ENCODE measurements around the gene HRAS. TPM values are rescaled to one million over a fixed set of nuclear protein-coding genes. Genes with fewer than 3 reads are reported as not detected.

The HRAS gene
- total and polyA plus RNA-seq, 4 donors, result 4.7 to 17.4 (median 10.9) TPM

DNA sequence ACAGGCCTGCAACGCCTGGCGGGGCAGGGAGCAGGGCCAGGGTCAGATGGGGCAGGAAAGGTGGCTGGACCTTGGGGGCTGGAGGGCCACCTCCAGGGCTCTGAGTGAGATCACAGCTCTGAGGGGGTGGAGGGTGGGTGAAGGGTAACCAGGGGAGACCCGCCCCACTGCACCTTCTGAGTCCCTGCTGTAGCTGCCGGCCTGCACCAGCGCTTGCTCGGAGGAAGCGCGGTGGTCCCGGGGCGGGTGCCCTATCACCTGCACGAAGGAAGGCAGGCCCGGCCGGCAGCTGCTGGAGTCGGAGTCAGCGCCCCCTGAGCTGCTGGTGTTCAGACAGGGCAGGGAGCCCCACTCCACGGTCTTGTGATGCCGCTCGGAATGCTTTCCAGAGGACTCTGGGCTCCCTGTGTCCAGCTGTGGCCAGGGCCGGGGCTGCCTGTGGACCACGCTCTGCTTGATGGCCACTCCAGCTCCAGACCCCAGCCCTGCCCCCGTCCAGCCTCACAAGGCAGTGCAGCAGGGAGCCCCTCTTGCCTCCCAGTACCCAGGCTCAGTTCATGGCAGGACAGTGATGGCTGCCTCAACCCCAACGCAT lies 21.4 kb upstream of the HRAS start:
- no peaks in the 10 kb centered on the region for H3K27me3 ChIP-seq (ENCODE audit: control insufficient read depth in 4 of 4, insufficient read depth in 4 of 4, low read length in 3 of 4)
- H3K27ac ChIP-seq (ENCODE audit: low read depth in 1 of 2, low read length in 2 of 2), result no peak overlapping the region
- H3K4me3 ChIP-seq (ENCODE audit: low read depth in 1 of 3, low read length in 3 of 3), result no peak overlapping the region
- H3K36me3 ChIP-seq (ENCODE audit: control insufficient read depth in 4 of 4, insufficient read depth in 3 of 4, low read depth in 1 of 4, low read length in 3 of 4), result no peaks in the 10 kb centered on the region
- no peak for DNase-seq (ENCODE audit: low spot score)
- 88% methylated on average over 22 of the region's 22 CpGs for WGBS
- TF ChIP-seq, protein P1, sequence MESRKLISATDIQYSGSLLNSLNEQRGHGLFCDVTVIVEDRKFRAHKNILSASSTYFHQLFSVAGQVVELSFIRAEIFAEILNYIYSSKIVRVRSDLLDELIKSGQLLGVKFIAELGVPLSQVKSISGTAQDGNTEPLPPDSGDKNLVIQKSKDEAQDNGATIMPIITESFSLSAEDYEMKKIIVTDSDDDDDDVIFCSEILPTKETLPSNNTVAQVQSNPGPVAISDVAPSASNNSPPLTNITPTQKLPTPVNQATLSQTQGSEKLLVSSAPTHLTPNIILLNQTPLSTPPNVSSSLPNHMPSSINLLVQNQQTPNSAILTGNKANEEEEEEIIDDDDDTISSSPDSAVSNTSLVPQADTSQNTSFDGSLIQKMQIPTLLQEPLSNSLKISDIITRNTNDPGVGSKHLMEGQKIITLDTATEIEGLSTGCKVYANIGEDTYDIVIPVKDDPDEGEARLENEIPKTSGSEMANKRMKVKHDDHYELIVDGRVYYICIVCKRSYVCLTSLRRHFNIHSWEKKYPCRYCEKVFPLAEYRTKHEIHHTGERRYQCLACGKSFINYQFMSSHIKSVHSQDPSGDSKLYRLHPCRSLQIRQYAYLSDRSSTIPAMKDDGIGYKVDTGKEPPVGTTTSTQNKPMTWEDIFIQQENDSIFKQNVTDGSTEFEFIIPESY (IDR thresholded peaks at IDR 0.05), result no peak
- TF ChIP-seq, protein P2, sequence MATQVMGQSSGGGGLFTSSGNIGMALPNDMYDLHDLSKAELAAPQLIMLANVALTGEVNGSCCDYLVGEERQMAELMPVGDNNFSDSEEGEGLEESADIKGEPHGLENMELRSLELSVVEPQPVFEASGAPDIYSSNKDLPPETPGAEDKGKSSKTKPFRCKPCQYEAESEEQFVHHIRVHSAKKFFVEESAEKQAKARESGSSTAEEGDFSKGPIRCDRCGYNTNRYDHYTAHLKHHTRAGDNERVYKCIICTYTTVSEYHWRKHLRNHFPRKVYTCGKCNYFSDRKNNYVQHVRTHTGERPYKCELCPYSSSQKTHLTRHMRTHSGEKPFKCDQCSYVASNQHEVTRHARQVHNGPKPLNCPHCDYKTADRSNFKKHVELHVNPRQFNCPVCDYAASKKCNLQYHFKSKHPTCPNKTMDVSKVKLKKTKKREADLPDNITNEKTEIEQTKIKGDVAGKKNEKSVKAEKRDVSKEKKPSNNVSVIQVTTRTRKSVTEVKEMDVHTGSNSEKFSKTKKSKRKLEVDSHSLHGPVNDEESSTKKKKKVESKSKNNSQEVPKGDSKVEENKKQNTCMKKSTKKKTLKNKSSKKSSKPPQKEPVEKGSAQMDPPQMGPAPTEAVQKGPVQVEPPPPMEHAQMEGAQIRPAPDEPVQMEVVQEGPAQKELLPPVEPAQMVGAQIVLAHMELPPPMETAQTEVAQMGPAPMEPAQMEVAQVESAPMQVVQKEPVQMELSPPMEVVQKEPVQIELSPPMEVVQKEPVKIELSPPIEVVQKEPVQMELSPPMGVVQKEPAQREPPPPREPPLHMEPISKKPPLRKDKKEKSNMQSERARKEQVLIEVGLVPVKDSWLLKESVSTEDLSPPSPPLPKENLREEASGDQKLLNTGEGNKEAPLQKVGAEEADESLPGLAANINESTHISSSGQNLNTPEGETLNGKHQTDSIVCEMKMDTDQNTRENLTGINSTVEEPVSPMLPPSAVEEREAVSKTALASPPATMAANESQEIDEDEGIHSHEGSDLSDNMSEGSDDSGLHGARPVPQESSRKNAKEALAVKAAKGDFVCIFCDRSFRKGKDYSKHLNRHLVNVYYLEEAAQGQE (IDR thresholded peaks at IDR 0.05), result no peak
- TF ChIP-seq FOXA1 (IDR thresholded peaks at IDR 0.05) (no peak), NR2F2 (IDR thresholded peaks at IDR 0.05) (no peak), RXRA (IDR thresholded peaks at IDR 0.05) (no peak), HNF4G (IDR thresholded peaks at IDR 0.05) (no peak), TAF1 (conservative IDR thresholded peaks at IDR 0.05) (no peak), FOXA2 (IDR thresholded peaks at IDR 0.05) (no peak), GABPA (IDR thresholded peaks at IDR 0.05 in 1 of 2, conservative IDR thresholded peaks at IDR 0.05 in 1 of 2) (no peak), YY1 (IDR thresholded peaks at IDR 0.05) (no peak), EGR1 (IDR thresholded peaks at IDR 0.05; ENCODE audit: low read depth in 2 of 2) (no peak), JUND (IDR thresholded peaks at IDR 0.05) (no peak), HNF4A (conservative IDR thresholded peaks at IDR 0.05) (no peak)
- TF ChIP-seq, protein P3, sequence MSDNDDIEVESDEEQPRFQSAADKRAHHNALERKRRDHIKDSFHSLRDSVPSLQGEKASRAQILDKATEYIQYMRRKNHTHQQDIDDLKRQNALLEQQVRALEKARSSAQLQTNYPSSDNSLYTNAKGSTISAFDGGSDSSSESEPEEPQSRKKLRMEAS (IDR thresholded peaks at IDR 0.05), result no peak
- TF ChIP-seq, protein P4, sequence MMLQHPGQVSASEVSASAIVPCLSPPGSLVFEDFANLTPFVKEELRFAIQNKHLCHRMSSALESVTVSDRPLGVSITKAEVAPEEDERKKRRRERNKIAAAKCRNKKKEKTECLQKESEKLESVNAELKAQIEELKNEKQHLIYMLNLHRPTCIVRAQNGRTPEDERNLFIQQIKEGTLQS (IDR thresholded peaks at IDR 0.05), result no peak
- peaks cover 16 to 37% (median 24%) of the 10 kb centered on the region in 4 donors for H3K4me1 ChIP-seq (ENCODE audit: control insufficient read depth in 4 of 4, insufficient read depth in 4 of 4, low read length in 3 of 4)
- H3K9ac ChIP-seq (ENCODE audit: low read depth in 1 of 2, low read length in 2 of 2), result no peak overlapping the region
- no peaks in the 10 kb centered on the region for H3K9me3 ChIP-seq (ENCODE audit: control insufficient read depth in 4 of 4, low read length in 3 of 4)

DNA sequence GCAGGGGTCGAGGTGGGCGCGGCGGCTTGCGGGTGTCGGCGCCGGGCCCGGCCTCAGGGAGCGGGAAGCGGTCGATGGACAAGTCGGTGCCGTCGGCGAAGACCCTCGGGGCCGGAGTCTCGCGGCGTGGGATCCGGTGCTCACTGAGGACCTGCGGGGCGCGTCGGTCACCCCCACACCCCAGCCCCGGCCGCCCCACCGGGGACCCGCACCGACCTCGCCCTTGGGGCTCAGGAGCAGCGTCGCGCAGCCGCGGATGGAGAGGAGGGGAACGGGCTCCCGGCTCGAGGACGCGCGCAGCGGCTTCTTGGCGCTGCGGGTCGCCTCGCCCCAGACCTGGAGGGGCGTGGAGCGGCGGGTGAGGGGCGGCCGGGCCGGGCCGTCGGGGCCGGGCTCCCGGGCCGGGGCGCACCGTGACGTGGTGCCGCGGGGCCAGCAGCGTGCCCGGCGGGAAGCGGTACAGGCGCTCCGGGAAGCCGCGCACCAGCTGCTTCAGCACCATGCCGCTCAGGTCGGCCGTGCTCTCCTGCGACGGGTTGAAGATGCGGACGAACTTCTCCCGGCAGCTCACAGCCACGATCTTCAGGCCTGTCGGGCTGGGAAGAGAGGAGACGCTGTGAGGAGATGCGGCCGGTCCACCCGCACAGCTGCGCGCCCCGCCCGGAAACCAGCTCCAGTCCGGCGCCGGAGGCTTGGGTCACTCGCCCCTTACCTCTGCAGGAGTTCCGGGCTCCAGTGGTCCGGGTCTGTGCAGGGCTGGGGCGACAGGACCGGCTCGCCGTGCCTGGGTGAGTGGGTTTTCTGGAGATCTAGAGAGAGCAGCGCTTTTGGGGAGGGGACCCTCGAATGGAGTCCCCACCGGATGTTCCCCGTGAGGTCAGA lies 20.6 kb upstream of the HRAS start:
- Histone ChIP-seq H3K4me3 (ENCODE audit: low read depth in 1 of 3, low read length in 3 of 3) (no peak overlapping the region), H3K27me3 (ENCODE audit: control insufficient read depth in 4 of 4, insufficient read depth in 4 of 4, low read length in 3 of 4) (no peaks in the 10 kb centered on the region), H3K9me3 (ENCODE audit: control insufficient read depth in 4 of 4, low read length in 3 of 4) (no peaks in the 10 kb centered on the region), H3K9ac (ENCODE audit: low read depth in 1 of 2, low read length in 2 of 2) (no peak overlapping the region), H3K4me1 (ENCODE audit: control insufficient read depth in 4 of 4, insufficient read depth in 4 of 4, low read length in 3 of 4) (peaks cover 14 to 34% (median 22%) of the 10 kb centered on the region in 4 donors), H3K36me3 (ENCODE audit: control insufficient read depth in 4 of 4, insufficient read depth in 3 of 4, low read depth in 1 of 4, low read length in 3 of 4) (no peaks in the 10 kb centered on the region), H3K27ac (ENCODE audit: low read depth in 1 of 2, low read length in 2 of 2) (no peak overlapping the region)
- WGBS, result 44% methylated on average over 104 of the region's 104 CpGs
- DNase-seq (ENCODE audit: low spot score), result no peak
- no peak for TF ChIP-seq HNF4A (conservative IDR thresholded peaks at IDR 0.05)
- TF ChIP-seq NR2F2 (IDR thresholded peaks at IDR 0.05), result no peak
- TF ChIP-seq RXRA (IDR thresholded peaks at IDR 0.05), result no peak
- TF ChIP-seq, protein P5, sequence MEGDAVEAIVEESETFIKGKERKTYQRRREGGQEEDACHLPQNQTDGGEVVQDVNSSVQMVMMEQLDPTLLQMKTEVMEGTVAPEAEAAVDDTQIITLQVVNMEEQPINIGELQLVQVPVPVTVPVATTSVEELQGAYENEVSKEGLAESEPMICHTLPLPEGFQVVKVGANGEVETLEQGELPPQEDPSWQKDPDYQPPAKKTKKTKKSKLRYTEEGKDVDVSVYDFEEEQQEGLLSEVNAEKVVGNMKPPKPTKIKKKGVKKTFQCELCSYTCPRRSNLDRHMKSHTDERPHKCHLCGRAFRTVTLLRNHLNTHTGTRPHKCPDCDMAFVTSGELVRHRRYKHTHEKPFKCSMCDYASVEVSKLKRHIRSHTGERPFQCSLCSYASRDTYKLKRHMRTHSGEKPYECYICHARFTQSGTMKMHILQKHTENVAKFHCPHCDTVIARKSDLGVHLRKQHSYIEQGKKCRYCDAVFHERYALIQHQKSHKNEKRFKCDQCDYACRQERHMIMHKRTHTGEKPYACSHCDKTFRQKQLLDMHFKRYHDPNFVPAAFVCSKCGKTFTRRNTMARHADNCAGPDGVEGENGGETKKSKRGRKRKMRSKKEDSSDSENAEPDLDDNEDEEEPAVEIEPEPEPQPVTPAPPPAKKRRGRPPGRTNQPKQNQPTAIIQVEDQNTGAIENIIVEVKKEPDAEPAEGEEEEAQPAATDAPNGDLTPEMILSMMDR (IDR thresholded peaks at IDR 0.05; ENCODE audit: low read depth, low read length, missing input control), result no peak
- TF ChIP-seq, protein P1 (IDR thresholded peaks at IDR 0.05), result no peak
- TF ChIP-seq TAF1 (conservative IDR thresholded peaks at IDR 0.05), result no peak

All from liver (tissue), 9 donors.